ENCODE measurements around the gene SYNE3.

DNA sequence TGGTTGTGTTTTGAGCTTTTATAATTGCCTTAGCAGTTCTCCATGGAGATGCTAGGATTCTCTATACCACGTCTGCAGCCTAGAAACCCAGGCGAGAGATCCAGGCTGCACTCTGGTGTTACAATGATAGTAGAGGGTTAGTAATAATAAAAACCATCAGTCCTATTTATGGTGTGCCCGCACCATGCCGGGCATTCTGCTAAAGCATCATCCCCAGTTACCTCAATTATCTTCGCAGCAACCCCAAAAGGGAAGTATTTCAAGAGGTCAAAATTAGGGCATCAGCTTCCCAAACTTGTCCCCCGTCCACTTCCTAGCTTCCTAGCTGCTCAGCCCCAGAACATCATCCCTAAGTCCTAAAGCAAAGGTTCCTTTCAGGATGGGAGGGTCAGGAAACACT is 3.2 kb downstream of the SYNE3 start:
- TF ChIP-seq, protein P1, sequence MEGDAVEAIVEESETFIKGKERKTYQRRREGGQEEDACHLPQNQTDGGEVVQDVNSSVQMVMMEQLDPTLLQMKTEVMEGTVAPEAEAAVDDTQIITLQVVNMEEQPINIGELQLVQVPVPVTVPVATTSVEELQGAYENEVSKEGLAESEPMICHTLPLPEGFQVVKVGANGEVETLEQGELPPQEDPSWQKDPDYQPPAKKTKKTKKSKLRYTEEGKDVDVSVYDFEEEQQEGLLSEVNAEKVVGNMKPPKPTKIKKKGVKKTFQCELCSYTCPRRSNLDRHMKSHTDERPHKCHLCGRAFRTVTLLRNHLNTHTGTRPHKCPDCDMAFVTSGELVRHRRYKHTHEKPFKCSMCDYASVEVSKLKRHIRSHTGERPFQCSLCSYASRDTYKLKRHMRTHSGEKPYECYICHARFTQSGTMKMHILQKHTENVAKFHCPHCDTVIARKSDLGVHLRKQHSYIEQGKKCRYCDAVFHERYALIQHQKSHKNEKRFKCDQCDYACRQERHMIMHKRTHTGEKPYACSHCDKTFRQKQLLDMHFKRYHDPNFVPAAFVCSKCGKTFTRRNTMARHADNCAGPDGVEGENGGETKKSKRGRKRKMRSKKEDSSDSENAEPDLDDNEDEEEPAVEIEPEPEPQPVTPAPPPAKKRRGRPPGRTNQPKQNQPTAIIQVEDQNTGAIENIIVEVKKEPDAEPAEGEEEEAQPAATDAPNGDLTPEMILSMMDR (conservative IDR thresholded peaks at IDR 0.05; ENCODE audit: low read depth, low read length): no peak
- TF ChIP-seq EZH2 (IDR thresholded peaks at IDR 0.05; ENCODE audit: low read length, unreplicated experiment): no peak
